MCF 10A (cell line): ENCODE measurements around the gene MORC3. TPM values are rescaled to one million over a fixed set of nuclear protein-coding genes. Genes with fewer than 3 reads are reported as not detected.
"Not testable (repeated sequence)": the region's sequence is repeated elsewhere in the genome, so short reads cannot be mapped to it uniquely, and the experiment has no call there.

Experiments used
- BruUV-seq: library from RNA; stranded (reverse); fragments of 400-500 nt; replicated peaks from 2 replicates; lab custom pipeline; 2021; lab: Mats Ljungman, UMichigan
- CTCF ChIA-PET: fragments of 300-600 bp; sonication (Branson Sonifier 250); formaldehyde crosslinking; extraction: SDS; loops from one replicate; lab custom pipeline; 2021; ENCODE audit warnings: antibody characterized with exemption, inconsistent platforms; lab: Yijun Ruan, JAX
- POLR2A ChIA-PET: fragments of 300-600, 350-650 bp; sonication (Branson Sonifier 250); formaldehyde crosslinking; extraction: SDS; loops from one replicate; lab custom pipeline; 2020; ENCODE audit warnings: antibody characterized with exemption, inconsistent platforms; lab: Yijun Ruan, JAX
- DNase-seq: peaks from one replicate; pipeline ENCODE4 v3.0.0-alpha.2; 2018; ENCODE audit not compliant: unreplicated experiment
- H3K27ac Mint-ChIP-seq: one replicate; pipeline ENCODE4 v1.8.0; 2022; ENCODE audit warnings: mild to moderate bottlenecking, low read depth, mixed read lengths; ENCODE audit not compliant: unreplicated experiment
- H3K27me3 Mint-ChIP-seq: one replicate; pipeline ENCODE4 v1.8.0; 2022; ENCODE audit warnings: mixed read lengths; ENCODE audit not compliant: insufficient read depth, unreplicated experiment
- H3K36me3 Mint-ChIP-seq: one replicate; pipeline ENCODE4 v1.8.0; 2022; ENCODE audit warnings: mild to moderate bottlenecking, moderate library complexity, mixed read lengths; ENCODE audit not compliant: insufficient read depth, unreplicated experiment
- H3K4me1 Mint-ChIP-seq: one replicate; pipeline ENCODE4 v1.8.0; 2022; ENCODE audit warnings: mixed read lengths; ENCODE audit not compliant: insufficient read depth, unreplicated experiment
- H3K4me3 Mint-ChIP-seq: one replicate; pipeline ENCODE4 v1.8.0; 2022; ENCODE audit warnings: mild to moderate bottlenecking, moderate library complexity, mixed read lengths; ENCODE audit not compliant: unreplicated experiment
- H3K9me3 Mint-ChIP-seq: one replicate; pipeline ENCODE4 v1.8.0; 2022; ENCODE audit warnings: mixed read lengths; ENCODE audit not compliant: unreplicated experiment
- intact Hi-C: fragments of 100-400 bp; cut with micrococcal nuclease; formaldehyde crosslinking; loops from 2 replicates; pipeline ENCODE4 v1.14.1; 2022
- total RNA-seq: library from RNA; stranded (reverse); gene quantifications from 2 replicates; pipeline ENCODE4 v1.2.3, GENCODE V29; 2022
- TF ChIP-seq, protein P1 (sequence below): fragments of 200-600 bp; IDR thresholded peaks from one replicate; pipeline ENCODE4 v1.8.0; 2022; ENCODE audit warnings: antibody characterized with exemption, mild to moderate bottlenecking; ENCODE audit not compliant: unreplicated experiment

Gene MORC3
- total RNA-seq, 1 experiment from 2014 or later: 31.1 TPM

DNA sequence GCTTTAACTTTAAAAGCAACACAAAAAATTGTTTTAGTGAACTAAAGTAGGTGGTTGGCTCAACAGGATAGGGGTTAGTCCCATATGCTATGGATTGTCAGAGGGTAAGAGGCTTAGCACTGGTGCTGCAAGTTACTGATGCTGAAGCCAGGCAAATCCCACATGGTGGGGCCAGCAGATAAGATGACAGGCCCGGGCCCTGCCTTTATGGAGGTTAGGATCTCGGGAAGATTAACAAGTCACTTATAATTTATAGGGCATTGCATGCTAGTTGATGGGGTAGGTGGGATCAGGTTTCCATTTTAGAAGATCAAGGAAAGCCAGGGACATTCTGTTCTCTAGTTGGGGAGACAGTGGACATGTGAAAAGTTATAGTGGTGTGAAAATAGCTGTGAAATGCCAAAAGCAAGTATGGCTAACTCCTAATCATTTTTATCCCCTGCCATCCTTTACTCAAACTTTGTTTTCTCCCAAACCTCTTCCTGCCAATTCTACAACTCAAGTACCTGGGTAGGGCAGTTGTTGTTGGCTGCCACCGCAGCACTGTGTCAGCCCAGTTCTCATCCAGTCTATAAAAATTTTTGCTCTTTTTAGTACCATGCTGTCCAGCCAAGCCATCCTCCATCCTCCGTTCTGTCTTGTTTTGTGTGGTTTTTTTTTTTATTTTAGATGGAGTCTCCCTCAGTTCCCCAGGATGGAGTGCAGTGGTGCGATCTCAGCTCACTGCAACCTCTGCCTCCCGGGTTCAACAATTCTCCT, 75.5 kb downstream of the MORC3 start:
- ChIA-PET POLR2A (no interaction called here), CTCF (interaction anchor here (1.1 kb wide), 1 partner anchor 34 kb away, joined by 3 read pairs; no protein-coding TSS in a partner anchor)
- TF ChIP-seq, protein P1, sequence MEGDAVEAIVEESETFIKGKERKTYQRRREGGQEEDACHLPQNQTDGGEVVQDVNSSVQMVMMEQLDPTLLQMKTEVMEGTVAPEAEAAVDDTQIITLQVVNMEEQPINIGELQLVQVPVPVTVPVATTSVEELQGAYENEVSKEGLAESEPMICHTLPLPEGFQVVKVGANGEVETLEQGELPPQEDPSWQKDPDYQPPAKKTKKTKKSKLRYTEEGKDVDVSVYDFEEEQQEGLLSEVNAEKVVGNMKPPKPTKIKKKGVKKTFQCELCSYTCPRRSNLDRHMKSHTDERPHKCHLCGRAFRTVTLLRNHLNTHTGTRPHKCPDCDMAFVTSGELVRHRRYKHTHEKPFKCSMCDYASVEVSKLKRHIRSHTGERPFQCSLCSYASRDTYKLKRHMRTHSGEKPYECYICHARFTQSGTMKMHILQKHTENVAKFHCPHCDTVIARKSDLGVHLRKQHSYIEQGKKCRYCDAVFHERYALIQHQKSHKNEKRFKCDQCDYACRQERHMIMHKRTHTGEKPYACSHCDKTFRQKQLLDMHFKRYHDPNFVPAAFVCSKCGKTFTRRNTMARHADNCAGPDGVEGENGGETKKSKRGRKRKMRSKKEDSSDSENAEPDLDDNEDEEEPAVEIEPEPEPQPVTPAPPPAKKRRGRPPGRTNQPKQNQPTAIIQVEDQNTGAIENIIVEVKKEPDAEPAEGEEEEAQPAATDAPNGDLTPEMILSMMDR: no peak
- Mint-ChIP-seq H3K9me3 (no peaks in the 10 kb centered on the region), H3K4me1 (no peaks in the 10 kb centered on the region), H3K4me3 (no peak overlapping the region), H3K27me3 (no peaks in the 10 kb centered on the region), H3K36me3 (peaks cover 42% of the 10 kb centered on the region), H3K27ac (no peak overlapping the region)
- intact Hi-C loops: no loop called here
- no peak for DNase-seq
- BruUV-seq: no TSS peak

DNA sequence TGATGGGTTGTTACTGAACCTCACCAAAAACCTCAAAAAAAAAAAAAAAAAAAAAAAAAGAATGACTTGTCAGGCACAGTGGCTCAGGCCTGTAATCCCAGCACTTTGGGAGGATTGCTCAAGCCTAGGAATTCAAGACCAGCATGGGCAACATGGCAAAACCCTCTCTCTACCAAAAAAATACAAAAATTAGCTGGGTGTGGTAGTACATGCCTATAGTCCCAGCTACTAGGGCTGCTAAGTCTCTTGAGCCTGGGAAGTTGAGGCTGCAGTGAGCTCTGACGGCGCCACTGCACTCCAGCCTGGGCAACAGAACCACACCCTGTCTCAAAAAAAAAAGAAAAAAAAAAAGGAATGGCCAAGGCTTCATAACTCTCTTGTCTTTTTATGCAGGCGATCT, 76.3 kb downstream of the MORC3 start:
- H3K27ac Mint-ChIP-seq: no peak overlapping the region
- H3K27me3 Mint-ChIP-seq: no peaks in the 10 kb centered on the region
- ChIA-PET CTCF (no interaction called here), POLR2A (no interaction called here)
- peaks cover 43% of the 10 kb centered on the region for H3K36me3 Mint-ChIP-seq
- intact Hi-C loops: no loop called here
- no peak overlapping the region for H3K4me3 Mint-ChIP-seq
- H3K4me1 Mint-ChIP-seq: no peaks in the 10 kb centered on the region
- BruUV-seq: no TSS peak
- TF ChIP-seq, protein P1: no peak
- H3K9me3 Mint-ChIP-seq: no peaks in the 10 kb centered on the region
- no peak for DNase-seq

DNA sequence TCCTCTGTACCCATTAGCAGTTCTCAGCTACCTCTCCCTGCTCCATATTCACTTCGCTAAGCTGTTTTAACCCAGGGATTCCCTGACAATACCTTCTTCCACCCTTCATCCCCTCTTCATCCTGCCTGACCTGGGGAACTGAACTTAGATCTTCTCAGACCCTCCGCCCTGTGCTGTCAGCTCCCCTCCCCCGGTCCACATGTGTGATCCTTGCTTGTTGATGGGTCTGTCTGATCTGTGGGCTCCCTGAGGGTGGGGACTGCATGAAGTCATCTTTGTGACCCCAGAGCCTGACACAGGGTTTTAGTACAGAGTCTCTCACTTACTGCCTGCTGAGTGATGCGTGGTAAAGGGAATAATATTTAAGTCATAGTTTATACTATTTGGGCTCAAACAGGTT, 77.0 kb downstream of the MORC3 start:
- H3K36me3 Mint-ChIP-seq: peaks cover 41% of the 10 kb centered on the region
- no peaks in the 10 kb centered on the region for H3K9me3 Mint-ChIP-seq
- ChIA-PET POLR2A (interaction anchor here (0.6 kb wide), 2 partner anchors 18 to 1138 kb away, joined by 3 read pairs; no protein-coding TSS in a partner anchor), CTCF (interaction anchor here (0.6 to 0.7 kb wide), 2 partner anchors 528 to 729 kb away, joined by 3 read pairs; no protein-coding TSS in a partner anchor)
- intact Hi-C loops: no loop called here
- TF ChIP-seq, protein P1: no peak
- no peak overlapping the region for H3K27ac Mint-ChIP-seq
- H3K4me3 Mint-ChIP-seq: no peak overlapping the region
- BruUV-seq: no TSS peak
- no peaks in the 10 kb centered on the region for H3K4me1 Mint-ChIP-seq
- no peak for DNase-seq
- H3K27me3 Mint-ChIP-seq: no peaks in the 10 kb centered on the region

DNA sequence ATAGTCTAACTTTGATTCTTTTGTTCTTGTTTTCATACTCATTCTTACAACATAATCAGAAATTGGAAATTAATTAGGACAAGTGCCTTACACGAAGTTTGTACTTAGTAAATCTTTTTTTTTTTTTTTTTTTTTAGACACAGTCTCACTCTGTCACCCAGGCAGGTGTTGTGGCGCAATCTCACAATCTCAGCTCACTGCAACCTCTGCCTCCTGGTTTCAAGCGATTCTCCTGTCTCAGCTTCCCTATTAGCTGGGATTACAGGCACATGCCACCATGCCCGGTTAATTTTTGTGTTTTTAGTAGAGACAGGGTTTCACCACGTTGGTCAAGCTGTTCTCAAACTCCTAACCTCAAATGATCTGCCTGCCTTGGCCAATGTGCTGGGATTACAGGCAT, 77.6 kb downstream of the MORC3 start:
- ChIA-PET CTCF (interaction anchor here (0.6 to 1.3 kb wide), 2 partner anchors 22 to 729 kb away, joined by 3 read pairs; no protein-coding TSS in a partner anchor), POLR2A (interaction anchor here (0.6 kb wide), 2 partner anchors 19 to 1139 kb away, joined by 3 read pairs; no protein-coding TSS in a partner anchor)
- no peak overlapping the region for H3K4me3 Mint-ChIP-seq
- H3K36me3 Mint-ChIP-seq: peaks cover 45% of the 10 kb centered on the region
- no peaks in the 10 kb centered on the region for H3K9me3 Mint-ChIP-seq
- intact Hi-C loops: no loop called here
- H3K27me3 Mint-ChIP-seq: no peaks in the 10 kb centered on the region
- TF ChIP-seq, protein P1: no peak
- no peak for DNase-seq
- H3K27ac Mint-ChIP-seq: no peak overlapping the region
- BruUV-seq: no TSS peak
- no peaks in the 10 kb centered on the region for H3K4me1 Mint-ChIP-seq

DNA sequence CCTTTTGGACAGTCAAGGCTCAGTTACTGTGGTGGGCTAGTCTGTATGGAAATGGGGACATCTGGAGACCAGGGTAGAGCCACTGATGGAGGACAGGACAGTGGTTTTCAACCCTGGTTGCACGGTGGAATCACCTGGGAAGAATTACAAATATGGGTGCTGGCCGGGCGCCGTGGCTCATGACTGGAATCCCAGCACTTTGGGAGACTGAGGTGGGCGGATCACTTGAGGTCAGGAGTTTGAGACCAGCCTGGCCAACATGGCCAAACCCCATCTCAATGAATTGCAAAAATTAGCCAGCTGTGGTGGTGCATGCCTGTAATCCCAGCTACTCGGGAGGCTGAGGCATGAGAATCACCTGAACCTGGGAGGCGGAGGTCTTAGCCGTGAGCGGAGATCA, 79.7 kb downstream of the MORC3 start:
- H3K27ac Mint-ChIP-seq, H3K4me1 Mint-ChIP-seq, CTCF ChIA-PET, intact Hi-C loops, BruUV-seq, DNase-seq, POLR2A ChIA-PET, H3K4me3 Mint-ChIP-seq, H3K27me3 Mint-ChIP-seq, H3K9me3 Mint-ChIP-seq: not testable (repeated sequence)
- peaks cover 40% of the 10 kb centered on the region for H3K36me3 Mint-ChIP-seq
